GM19193 (cell line): ENCODE measurements around the gene B3GNT7.

Source experiments
- POLR2A ChIP-seq: IDR thresholded peaks from 4 replicates; pipeline ENCODE4 v1.6.1; 2011; ENCODE audit not compliant: insufficient read depth, insufficient read length; ENCODE audit errors: extremely low read depth

Gene B3GNT7

DNA sequence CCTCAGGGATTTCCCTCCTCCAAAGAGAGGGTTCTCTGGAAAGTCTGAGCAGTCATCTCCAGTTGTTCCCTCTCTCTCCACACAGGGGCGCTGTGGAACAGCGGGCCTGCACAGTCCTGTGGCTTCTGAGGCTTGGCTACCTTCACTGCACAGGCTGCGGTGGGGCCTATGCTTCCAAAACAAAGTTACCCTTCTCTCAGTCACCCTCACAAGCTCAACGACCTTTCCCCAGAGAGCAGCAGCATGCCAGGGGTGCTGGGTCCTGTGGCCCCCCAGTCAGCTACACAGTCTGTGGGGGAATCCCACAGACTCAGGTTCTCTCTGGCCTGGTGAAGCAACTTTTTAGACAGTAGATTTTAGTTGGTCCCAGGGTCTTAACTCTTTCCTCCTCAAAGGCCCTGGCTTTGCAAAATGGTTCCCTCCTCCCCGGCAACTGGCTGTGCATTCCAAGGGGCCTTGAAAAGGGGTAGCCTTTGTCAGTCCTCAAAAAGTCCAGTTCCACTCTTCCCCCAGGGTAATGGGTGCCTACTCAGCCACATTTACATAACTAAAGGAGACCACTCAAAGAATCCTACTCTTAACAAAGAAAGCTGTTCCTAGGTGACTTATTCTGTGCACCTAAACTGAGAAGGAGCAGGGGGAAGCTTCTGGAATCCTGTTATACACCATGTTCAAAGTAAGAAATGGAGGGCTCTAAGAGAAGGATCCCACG is 14.9 kb downstream of the B3GNT7 start:
- TF ChIP-seq POLR2A = no peak

DNA sequence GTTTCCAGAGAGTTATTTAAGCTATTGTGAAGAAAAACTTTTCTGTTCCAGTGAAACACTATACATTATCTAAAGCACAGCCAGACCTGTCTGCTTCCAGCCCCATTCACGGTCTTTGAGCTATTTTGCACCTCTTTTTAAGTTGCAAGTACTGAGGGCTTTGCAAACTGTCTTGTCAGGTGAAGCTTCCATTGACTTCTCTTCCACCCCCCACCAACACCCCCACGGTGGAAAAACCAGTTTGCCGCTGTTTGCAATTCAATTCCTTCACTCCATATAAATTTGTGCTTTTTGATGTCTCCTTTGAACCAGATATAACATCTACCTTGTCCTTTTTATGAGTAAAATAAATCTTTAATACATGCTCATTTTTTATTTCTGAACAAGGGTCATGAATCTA is 15.7 kb downstream of the B3GNT7 start:
- no peak for TF ChIP-seq POLR2A

DNA sequence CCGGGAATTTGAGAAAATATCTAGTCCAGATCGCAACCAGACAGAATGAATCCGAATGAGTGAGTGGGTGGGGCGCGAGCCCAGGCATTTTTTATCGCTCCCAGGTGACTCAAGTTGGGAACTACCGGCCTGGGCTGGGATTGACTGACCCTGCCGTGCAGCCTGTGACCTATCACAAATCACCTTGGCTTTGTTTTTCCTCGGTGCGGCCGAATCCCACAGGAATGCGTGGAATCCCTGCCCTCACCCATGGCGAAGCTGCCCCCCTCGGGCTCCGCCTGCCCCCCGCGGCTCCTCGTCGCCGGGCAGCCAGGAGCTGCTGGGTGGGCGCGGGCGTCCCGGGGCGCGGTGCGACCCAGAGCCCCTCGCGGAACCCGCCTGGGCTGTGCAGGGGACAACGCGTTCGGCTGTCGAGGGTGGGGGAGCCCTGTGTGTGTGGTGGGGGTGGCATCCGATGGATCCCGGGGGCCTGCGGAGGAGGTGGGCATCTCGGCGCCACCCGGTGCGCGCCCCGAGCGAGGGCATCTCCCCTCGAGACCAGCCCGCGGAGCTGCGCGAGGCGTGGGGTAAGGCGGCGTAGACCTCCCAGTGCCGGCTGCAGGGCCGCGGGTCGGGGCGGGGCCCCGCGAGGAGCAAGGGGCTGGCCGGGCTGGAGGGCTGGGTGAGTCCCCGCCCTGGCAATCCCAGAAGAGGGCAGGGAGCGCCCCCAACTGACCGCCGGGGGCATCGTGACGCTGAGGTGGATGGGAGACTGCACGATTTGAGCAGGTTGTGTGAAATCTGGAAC is 16.5 kb downstream of the B3GNT7 start:
- TF ChIP-seq POLR2A = peak; percentile 37

DNA sequence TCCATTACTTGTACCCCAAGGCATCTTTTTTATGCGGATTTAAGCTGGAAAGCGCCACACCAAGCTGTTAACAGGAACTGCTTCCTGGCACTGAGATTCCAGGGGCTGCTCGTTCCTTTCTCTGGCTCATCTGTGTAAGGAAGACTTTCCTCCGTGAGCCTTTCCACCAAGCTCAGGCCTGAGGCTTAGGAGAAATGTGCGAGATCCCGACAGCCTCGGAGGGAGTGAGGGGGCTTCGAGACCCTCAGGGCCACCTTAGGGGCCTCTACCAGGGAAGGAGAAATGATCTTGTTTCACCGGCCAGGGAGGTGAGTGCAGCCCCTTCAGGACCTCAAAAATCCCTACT is 17.1 kb downstream of the B3GNT7 start:
- TF ChIP-seq POLR2A = no peak

DNA sequence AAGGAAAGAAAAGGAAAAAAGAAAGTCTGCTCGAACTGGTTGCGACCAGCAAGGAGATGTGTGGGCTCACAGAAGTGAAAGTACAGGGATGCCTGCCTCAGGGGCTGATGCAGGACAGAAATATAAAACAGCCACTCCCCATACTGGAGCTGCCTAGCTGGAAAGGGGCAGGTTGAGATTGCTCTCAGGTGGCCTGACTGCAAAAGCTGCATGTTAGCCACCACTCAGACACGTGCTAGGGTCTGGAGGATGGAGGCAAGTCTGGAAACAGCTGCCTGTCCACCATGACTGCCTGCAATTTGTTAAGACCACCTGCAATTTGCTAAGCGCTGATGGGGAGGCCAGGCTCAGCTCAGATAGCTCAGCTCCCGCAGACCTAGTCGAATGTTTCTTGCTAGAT is 17.9 kb downstream of the B3GNT7 start:
- no peak for TF ChIP-seq POLR2A

DNA sequence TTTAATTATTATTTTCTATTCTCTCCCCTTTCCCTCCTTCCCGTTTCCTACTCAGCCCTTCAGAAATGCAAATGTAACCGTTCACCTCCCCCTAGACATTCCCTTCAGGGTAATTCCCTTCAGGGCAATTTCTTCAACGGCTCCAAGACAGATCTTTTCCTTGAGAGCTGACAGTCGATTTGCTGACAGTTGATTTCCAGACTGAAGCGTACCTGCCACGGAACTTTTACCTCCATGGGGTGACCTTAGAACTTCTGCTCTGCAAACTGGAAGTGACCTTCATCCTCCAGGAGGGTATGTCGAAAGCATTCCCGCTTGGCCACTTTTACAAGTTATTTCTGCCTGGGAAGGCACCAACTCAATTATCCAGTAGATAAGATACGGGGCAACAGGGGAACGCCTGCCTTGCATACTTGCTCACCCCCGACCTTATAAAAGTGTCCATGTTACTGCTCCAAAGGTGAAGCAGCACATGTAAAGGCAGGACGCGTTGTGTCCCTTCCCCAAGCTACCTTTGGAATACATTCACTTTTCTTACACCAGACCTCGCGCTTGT is 18.5 kb downstream of the B3GNT7 start:
- no peak for TF ChIP-seq POLR2A

DNA sequence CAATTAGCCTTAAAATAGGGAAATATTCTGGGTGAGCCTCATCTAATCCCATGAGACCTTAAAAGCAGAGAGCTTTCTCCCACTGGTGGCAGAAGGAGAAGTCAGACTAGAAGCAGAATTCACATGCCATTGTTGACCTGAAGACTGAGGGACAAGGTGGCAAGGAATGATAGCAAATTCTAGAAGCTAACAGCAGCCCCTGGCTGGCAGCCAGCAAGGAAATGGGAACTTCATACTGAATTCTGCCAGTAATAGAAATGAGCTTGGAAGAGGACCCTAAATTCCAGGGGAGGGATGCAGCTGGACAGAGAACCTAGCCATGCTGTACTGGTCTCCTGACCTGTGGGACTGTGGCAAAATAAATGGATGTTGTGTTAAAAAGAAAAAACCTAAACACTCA is 19.5 kb downstream of the B3GNT7 start:
- TF ChIP-seq POLR2A = no peak

DNA sequence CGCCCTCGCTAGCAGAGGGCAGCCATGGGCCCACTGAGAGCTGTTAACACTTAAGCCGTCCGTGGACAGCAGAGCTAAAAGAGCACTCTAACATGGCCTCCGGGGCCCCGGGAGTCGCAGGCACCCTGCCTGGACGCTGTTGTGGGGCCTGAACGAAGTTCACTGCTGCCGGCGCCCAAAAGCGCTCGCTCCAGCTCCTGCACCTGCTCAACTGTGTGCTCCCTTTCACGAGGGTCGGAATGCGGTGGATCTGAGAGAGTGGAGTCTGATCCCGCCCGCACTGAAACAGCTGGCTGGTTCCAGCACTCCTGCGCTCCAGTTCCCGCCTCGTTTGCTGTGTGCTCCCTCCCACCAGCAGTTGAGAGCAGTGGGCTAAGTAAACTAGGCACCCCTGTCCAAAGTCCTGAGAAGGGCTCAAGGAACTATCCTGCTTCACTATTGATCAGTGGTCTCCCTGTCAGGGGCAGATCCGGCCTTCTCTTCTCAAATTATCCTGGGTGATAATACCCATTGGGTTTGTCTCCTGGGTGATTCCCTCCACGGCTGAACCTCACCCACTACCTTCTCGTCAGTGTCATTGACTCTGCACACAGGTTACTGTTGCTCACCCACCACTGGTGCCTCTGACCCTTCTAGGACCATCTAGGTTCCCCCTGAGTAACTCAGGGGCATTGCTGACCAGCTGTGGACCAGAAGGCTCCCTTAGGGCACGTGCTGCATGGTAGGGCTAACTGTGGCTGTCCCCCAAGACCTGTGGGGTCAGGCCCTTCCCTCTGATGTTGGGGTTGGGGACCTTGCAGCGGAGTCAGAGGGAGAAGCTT is 23.5 kb downstream of the B3GNT7 start:
- TF ChIP-seq POLR2A = no peak

DNA sequence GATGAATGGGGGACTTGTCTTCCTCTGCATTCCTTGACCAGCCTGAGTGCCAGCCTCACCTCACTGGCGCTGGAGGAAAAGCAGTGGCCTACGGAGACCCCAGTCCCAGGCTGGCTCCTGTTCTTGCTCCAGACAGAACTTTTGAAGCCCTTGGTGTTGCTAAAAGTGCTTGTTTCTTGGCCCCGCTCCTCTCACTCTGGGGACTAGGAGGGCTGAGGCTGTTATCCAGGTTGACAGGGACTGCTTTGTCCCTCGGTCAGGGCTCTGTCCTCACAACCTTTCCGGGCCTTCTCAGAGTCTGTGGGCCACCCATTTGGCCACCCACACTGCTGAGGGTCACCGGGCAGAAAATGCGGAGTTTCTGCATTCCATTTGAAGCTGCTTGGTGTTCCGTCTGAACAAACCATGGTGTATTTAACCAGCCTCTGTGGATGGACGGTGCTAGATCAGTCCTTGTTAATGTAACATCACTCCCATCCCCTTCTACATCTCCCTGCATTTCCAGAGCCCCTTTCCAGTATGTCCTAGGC is 25.6 kb downstream of the B3GNT7 start:
- no peak for TF ChIP-seq POLR2A

DNA sequence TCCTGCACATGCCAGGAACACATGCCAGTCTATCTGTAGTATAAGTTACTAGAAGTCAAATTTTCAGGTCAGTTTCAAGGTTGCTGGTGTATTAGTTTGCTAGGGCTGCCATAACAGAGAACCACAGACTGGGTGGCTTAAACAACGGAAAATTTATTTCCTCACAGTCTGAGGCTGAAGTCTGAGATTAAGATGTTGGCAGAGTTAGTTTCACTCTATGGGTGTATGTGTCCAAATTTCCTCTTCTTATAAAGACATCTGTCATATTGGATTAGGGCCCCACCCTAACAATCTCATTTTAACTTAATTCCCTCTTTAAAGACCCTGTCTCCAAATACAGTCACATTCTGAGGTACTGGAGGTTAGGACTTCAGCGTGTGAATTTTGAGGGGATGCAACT is 26.5 kb downstream of the B3GNT7 start:
- no peak for TF ChIP-seq POLR2A

DNA sequence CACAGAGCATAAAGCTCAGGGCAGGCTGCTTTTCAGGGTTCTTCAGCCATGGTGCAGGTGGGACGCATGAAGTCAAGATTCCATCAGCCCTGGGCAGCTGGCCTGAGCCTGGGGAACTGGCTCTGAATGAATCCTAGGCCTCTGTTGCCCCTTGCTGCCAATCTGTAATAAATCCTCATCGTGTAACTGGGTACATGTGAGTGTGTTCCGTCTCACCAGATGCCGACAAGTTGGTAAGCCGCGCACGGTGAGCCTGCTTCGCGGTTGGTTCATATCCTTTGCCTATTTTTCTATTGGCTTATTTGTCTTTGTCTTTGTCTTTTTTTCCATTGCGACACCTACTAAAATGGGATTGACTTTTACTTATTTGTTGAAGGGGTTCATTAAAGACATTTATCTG is 27.7 kb downstream of the B3GNT7 start:
- no peak for TF ChIP-seq POLR2A

DNA sequence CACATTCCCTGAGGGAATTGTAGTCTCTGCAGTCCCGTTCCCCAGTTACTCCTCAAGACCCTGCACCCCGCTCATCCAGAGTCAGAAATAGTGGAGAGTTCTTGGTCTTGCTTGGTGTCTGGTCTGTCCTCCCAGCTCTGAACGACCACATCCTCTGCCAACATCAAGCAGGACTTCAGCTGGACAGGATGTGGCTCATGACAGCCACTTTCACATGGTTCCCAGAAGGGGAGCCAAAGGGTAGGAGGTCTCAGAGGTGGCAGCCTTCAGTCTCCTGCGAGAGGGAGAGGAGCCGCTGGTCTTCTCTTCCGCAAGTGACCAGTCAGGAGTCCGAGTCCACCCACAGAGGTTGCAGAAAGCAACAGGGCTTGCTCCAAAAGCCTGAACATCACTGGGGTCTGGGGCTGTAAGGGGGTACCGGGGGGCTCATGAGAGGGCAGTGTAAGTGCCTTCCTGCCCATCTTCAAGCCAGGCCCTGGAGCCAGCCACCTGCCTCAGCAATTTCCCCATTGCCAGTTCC is 29.8 kb downstream of the B3GNT7 start:
- TF ChIP-seq POLR2A = no peak

DNA sequence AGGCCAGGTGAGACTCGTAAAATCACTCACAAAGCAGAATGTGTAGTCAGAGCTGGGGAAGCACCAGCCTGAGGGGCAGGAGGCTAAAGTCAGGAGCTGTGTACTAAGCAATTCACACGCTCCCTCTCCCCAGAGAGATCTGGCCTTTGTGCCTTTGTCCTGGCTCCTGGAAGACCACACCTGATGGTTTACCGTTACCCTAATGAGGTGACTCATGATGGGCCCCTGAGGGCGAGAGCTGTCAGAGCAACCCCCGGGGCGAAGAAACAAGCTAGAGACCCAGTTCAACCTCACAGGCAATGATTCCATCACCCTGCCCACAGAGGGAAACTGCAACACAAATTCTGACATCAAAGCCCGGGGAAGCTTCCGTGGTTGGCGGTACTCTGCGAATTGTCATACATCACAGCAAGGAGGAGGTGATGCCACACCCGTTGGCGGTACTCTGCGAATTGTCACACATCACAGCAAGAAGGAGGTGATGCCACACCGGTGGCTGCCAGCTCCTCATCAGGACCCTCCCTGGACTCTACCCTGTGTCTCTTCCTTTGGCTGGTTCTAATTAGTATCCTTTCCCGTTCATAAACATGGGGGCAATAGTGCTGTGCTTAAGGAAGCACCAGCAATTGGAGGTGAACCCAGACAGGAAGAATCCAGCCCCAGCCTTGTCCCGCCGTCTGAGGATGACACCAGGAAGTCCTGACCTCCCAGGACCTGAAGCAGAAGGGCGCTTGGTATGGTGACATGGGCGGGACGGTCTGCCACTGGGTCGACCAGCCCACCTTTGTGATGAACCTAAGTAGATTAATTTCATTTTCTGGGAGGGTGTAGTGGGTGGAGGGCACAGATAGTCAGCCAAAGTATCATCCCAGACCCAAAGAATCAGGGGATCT is 30.5 kb downstream of the B3GNT7 start:
- TF ChIP-seq POLR2A = no peak

DNA sequence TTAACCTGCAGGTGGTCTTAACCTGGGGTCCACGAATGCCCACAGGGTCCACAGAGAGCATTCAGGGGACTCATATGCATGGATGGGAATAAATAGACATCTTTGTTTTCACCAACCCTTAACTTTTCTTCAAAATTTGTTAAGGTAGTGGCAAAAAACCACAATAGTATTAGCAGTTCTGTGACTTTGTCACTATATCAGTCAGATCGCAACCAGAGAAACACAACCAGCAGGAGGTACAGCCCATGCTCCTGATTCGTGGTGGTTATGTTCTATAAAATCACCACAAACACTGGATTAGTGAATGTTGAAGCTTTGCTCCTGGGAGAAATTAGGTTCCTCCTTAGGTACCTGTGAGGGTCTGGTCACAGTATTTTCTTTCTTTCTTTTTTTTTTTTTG is 31.6 kb downstream of the B3GNT7 start:
- no peak for TF ChIP-seq POLR2A

DNA sequence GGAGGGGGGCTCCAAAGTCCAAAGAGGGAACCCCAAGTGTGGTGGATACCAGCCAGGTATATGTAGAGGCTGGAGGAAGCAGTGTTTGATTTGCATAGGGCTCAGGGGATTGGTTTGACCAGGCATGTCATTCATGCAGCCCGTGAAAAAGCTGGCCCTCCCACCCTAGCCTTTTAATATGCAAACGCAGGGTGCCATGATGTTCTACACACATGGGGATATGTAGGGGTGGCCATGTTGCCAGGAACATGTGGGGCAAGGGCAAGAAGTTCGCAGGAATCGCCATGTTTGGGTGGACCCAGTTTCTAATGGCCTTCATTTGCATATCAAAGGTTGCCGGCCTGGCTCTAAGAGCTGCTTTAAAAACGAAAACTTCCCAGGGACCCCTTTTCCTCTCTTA is 33.6 kb downstream of the B3GNT7 start:
- TF ChIP-seq POLR2A = no peak

DNA sequence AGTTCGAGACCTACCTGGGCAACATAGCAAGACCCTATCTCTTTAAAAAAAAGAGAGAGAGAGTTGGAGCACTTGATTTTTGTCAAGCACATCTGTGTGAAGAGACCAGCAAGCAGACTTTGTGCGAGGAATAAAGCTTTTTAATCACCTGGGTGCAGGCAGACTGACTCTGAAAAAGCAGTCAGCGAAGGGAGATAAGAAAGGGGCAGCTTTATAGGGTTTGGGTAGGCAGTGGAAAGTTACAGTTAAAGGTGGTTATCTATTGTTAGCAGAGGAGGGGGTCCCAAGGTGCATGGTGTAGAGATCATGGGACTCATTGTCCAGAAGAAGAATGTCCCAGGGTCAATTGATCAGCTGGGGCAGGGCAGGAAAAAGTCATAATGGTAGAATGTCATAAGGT is 34.4 kb downstream of the B3GNT7 start:
- TF ChIP-seq POLR2A = no peak
